Measurements from ENCODE around the gene ADAMTSL4. TPM values are rescaled to one million over a fixed set of nuclear protein-coding genes. Genes with fewer than 3 reads are reported as not detected.

The ADAMTSL4 gene
- total and polyA plus RNA-seq, 9 of the 15 experiments (the other 6 are each of a cell fraction or from before 2014, with no cell fraction given): 12.7 to 212 (median 35.6) TPM

GRCh38 chr1:150561974-150562445 is 12.8 kb downstream of the ADAMTSL4 start (continued):
- no peak for TF ChIP-seq MXD1 (CRISPR knock-in tag; IDR thresholded peaks at IDR 0.05; ENCODE audit: borderline replicate concordance, poor library complexity, severe bottlenecking)
- TF ChIP-seq REST (IDR thresholded peaks at IDR 0.05; ENCODE audit: borderline replicate concordance): peak; percentile 24; the same call in 1 of the 2 replicates
- no peak for TF ChIP-seq REST (CRISPR knock-in tag; IDR thresholded peaks at IDR 0.05; ENCODE audit: low read depth)
- peak; percentile 83 for TF ChIP-seq TAF9B (IDR thresholded peaks at IDR 0.05; ENCODE audit: partially characterized antibody)
- TF ChIP-seq POLR2G (IDR thresholded peaks at IDR 0.05; ENCODE audit: low read depth, low read length): peak; percentile 71
- no peak for TF ChIP-seq CEBPZ (IDR thresholded peaks at IDR 0.05; ENCODE audit: borderline replicate concordance, low read depth, low read length)
- TF ChIP-seq TOE1 (IDR thresholded peaks at IDR 0.05; ENCODE audit: borderline replicate concordance): peak; percentile 15; the same call in 1 of the 2 replicates
- TF ChIP-seq TOE1 (CRISPR knock-in tag; IDR thresholded peaks at IDR 0.05; ENCODE audit: borderline replicate concordance, low read depth): no peak
- TF ChIP-seq ZNF311 (CRISPR knock-in tag; IDR thresholded peaks at IDR 0.05): no peak
- TF ChIP-seq ZKSCAN8 (CRISPR knock-in tag; IDR thresholded peaks at IDR 0.05): no peak
- peak; percentile 78 for TF ChIP-seq NRF1 (conservative IDR thresholded peaks at IDR 0.05 in 1 of 2, IDR thresholded peaks at IDR 0.05 in 1 of 2)
- TF ChIP-seq GMEB1 (CRISPR knock-in tag; IDR thresholded peaks at IDR 0.05): no peak
- TF ChIP-seq CXXC5 (CRISPR knock-in tag; IDR thresholded peaks at IDR 0.05): peak; percentile 27; the same call in 1 of the 2 replicates

All from K562 (cell line).